CD4-positive, alpha-beta T cell (primary cell): ENCODE measurements around the gene CDH4. TPM values are rescaled to one million over a fixed set of nuclear protein-coding genes. Genes with fewer than 3 reads are reported as not detected.

Experiments used
- ATAC-seq: fragments of 200-7000 bp; cut with Tn5 transposase; one replicate; pipeline ENCODE4 v1.10.0; 2022; ENCODE audit warnings: mild to moderate bottlenecking; ENCODE audit not compliant: poor library complexity
- CTCF ChIA-PET: fragments of 350-600 bp; sonication (Branson Sonifier 250); formaldehyde crosslinking; loops from one replicate; lab custom pipeline; 2021; ENCODE audit warnings: antibody characterized with exemption, inconsistent platforms; lab: Charles Lee
- POLR2A ChIA-PET: fragments of 350-600 bp; sonication (Branson Sonifier 250); formaldehyde crosslinking; loops from one replicate; lab custom pipeline; 2021; ENCODE audit warnings: antibody characterized with exemption, inconsistent platforms; lab: Charles Lee
- DNase-seq, 14 experiments: peaks; one replicate each; pipeline ENCODE4 v3.0.0-alpha.2; 2013 to 2020; ENCODE audit warnings: mixed read lengths in 2 of 14
- H3K27ac ChIP-seq, 2 donors: one replicate each; pipeline versions ENCODE4 v1.5.1 to v1.7.0; 2013; ENCODE audit warnings: low read length in 2 of 2, low read depth in 1 of 2, mild to moderate bottlenecking in 1 of 2
- H3K27me3 ChIP-seq, 2 experiments: 1 replicate in 1 of 2; 2 replicates in 1 of 2; pipeline versions ENCODE4 v1.6.1 to v1.7.0; 2013; ENCODE audit warnings: low read length in 2 of 2, control low read depth in 1 of 2, mild to moderate bottlenecking in 1 of 2, moderate library complexity in 1 of 2; ENCODE audit not compliant: insufficient read depth in 2 of 2, control insufficient read depth in 1 of 2
- H3K36me3 ChIP-seq: one replicate; pipeline ENCODE4 v1.6.1; 2013; ENCODE audit warnings: low read length, control low read depth; ENCODE audit not compliant: insufficient read depth
- H3K4me1 ChIP-seq: one replicate; pipeline ENCODE4 v1.6.1; 2013; ENCODE audit warnings: low read length, control low read depth; ENCODE audit not compliant: insufficient read depth
- H3K4me3 ChIP-seq: one replicate; pipeline ENCODE4 v1.5.1; 2013; ENCODE audit warnings: mild to moderate bottlenecking, low read length, moderate library complexity
- H3K9me3 ChIP-seq, 2 experiments: 1 replicate in 1 of 2; 2 replicates in 1 of 2; pipeline versions ENCODE4 v1.6.1 to v1.7.0; 2013; ENCODE audit warnings: low read length in 2 of 2, mild to moderate bottlenecking in 2 of 2, control low read depth in 1 of 2, moderate library complexity in 1 of 2; ENCODE audit not compliant: control insufficient read depth in 1 of 2, insufficient read depth in 1 of 2
- H3K27ac Mint-ChIP-seq: one replicate; pipeline ENCODE4 v1.8.0; 2020; ENCODE audit warnings: mixed read lengths
- H3K27me3 Mint-ChIP-seq: one replicate; pipeline ENCODE4 v1.8.0; 2021; ENCODE audit warnings: mixed read lengths
- H3K36me3 Mint-ChIP-seq: one replicate; pipeline ENCODE4 v1.8.0; 2021; ENCODE audit warnings: low read depth, mixed read lengths
- H3K4me1 Mint-ChIP-seq: one replicate; pipeline ENCODE4 v1.8.0; 2021; ENCODE audit warnings: low read depth, mixed read lengths
- H3K4me3 Mint-ChIP-seq: one replicate; pipeline ENCODE4 v1.8.0; 2020; ENCODE audit warnings: mild to moderate bottlenecking, mixed read lengths
- H3K9me3 Mint-ChIP-seq: one replicate; pipeline ENCODE4 v1.8.0; 2020; ENCODE audit warnings: mixed read lengths
- CTCF ChIP-seq: fragments of 200-600 bp; IDR thresholded peaks from one replicate; pipeline ENCODE4 v1.8.0; 2022; ENCODE audit warnings: antibody characterized with exemption, mild to moderate bottlenecking
- intact Hi-C, 2 experiments: fragments of 100-400 bp; cut with DNase I in 1 of 2; cut with micrococcal nuclease in 1 of 2; formaldehyde crosslinking; loops; one replicate each; pipeline versions ENCODE4 v1.15.1 to v1.9.0; 2023 to 2025; cut with DNase I, micrococcal nuclease
- total RNA-seq, 174 experiments: library from RNA in 2 of 174; stranded (reverse) in 2 of 174; gene quantifications; one replicate each; pipeline ENCODE4 v1.2.3 and lab custom pipeline; 2021 to 2026

CDH4 gene
- total RNA-seq, 2 experiments from 2014 or later = 0.11 TPM

GRCh38 chr20:61620174-61620573, 368.1 kb downstream of the CDH4 start:
- CTCF ChIA-PET = no interaction called here
- no peak for DNase-seq
- no peak overlapping the region for H3K4me3 Mint-ChIP-seq

GRCh38 chr20:61621035-61621730, 369.1 kb downstream of the CDH4 start:
- DNase-seq = no peak

More at GRCh38 chr20:61620174-61620573, 368.1 kb downstream of the CDH4 start:
- Mint-ChIP-seq H3K4me1 (no peaks in the 10 kb centered on the region), H3K27ac (no peak overlapping the region), H3K27me3 (no peaks in the 10 kb centered on the region), H3K36me3 (no peaks in the 10 kb centered on the region), H3K9me3 (no peaks in the 10 kb centered on the region)
- no peak for TF ChIP-seq CTCF
- no peak overlapping the region for H3K27ac ChIP-seq
- H3K27me3 ChIP-seq = no peaks in the 10 kb centered on the region
- POLR2A ChIA-PET = no interaction called here
- H3K9me3 ChIP-seq = peaks cover 0 to 35% of the 10 kb centered on the region in 2 experiments
- no peak for ATAC-seq
- H3K36me3 ChIP-seq = no peaks in the 10 kb centered on the region
- intact Hi-C loops = no loop called here
- no peaks in the 10 kb centered on the region for H3K4me1 ChIP-seq
- H3K4me3 ChIP-seq = no peak overlapping the region

DNA sequence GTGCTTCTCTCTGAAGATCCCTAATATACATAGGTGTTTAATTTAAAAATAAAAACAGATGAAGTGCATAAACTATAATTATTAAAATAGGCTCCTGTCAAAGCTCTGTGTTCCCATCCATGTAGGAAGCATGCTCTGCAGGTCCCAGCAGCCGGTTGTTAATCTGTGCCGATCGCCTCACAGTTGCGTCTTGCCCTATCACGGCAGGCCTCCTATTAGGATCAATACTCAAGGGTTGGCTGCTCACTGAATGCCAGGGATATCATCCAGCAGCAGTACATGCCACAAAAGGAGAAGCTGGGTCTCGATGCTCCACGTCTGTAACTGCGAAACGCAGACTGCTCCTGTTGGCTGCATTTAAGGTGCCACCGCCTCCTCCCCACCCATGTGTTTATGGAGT, 369.8 kb downstream of the CDH4 start:
- Histone ChIP-seq H3K27ac (no peak overlapping the region), H3K36me3 (no peaks in the 10 kb centered on the region), H3K9me3 (peaks cover 0 to 34% of the 10 kb centered on the region in 2 experiments), H3K27me3 (no peaks in the 10 kb centered on the region), H3K4me3 (no peak overlapping the region), H3K4me1 (no peaks in the 10 kb centered on the region)
- ChIA-PET POLR2A (no interaction called here), CTCF (no interaction called here)
- ATAC-seq = no peak
- no peaks in the 10 kb centered on the region for H3K4me1 Mint-ChIP-seq
- intact Hi-C loops = no loop called here
- H3K27ac Mint-ChIP-seq = no peak overlapping the region
- TF ChIP-seq CTCF = no peak
- no peaks in the 10 kb centered on the region for H3K9me3 Mint-ChIP-seq
- H3K4me3 Mint-ChIP-seq = no peak overlapping the region
- no peaks in the 10 kb centered on the region for H3K27me3 Mint-ChIP-seq
- DNase-seq = no peak
- no peaks in the 10 kb centered on the region for H3K36me3 Mint-ChIP-seq

More at GRCh38 chr20:61621035-61621730, 369.1 kb downstream of the CDH4 start:
- peaks cover 0 to 34% of the 10 kb centered on the region in 2 experiments for H3K9me3 ChIP-seq
- H3K27ac ChIP-seq = no peak overlapping the region
- H3K4me3 Mint-ChIP-seq = no peak overlapping the region
- no peaks in the 10 kb centered on the region for H3K4me1 ChIP-seq
- H3K27me3 Mint-ChIP-seq = no peaks in the 10 kb centered on the region
- intact Hi-C loops = no loop called here
- ChIA-PET POLR2A (no interaction called here), CTCF (no interaction called here)
- H3K36me3 Mint-ChIP-seq = no peaks in the 10 kb centered on the region
- H3K4me1 Mint-ChIP-seq = no peaks in the 10 kb centered on the region
- no peak overlapping the region for H3K4me3 ChIP-seq
- no peak for ATAC-seq
- H3K27me3 ChIP-seq = no peaks in the 10 kb centered on the region
- no peak for TF ChIP-seq CTCF
- H3K27ac Mint-ChIP-seq = no peak overlapping the region
- no peaks in the 10 kb centered on the region for H3K9me3 Mint-ChIP-seq
- H3K36me3 ChIP-seq = no peaks in the 10 kb centered on the region
